Transverse colon (tissue), 4 donors: Measurements from ENCODE around the gene DRC7.

Source experiments
- CTCF ChIP-seq, 5 experiments: fragments of 200-600 bp in 3 of 5; fragments of 450-650 bp in 2 of 5; sonication (generic) in 3 of 5; IDR thresholded peaks; 1 replicate in 2 of 5; 2 replicates in 3 of 5; pipeline ENCODE4 v1.5.1; 2016 to 2017; ENCODE audit warnings: antibody characterized with exemption in 5 of 5, inconsistent platforms in 3 of 5, mild to moderate bottlenecking in 2 of 5, moderate library complexity in 1 of 5
- EP300 ChIP-seq: sonication (generic); formaldehyde crosslinking; IDR thresholded peaks from one replicate; pipeline ENCODE4 v1.6.1; 2017; ENCODE audit warnings: antibody characterized with exemption, low read depth
- POLR2A ChIP-seq: fragments of 450-650 bp; IDR thresholded peaks from one replicate; pipeline ENCODE4 v1.6.1; 2016; ENCODE audit warnings: antibody characterized with exemption, mild to moderate bottlenecking, moderate library complexity
- POLR2AphosphoS5 ChIP-seq, 3 donors: sonication (generic); formaldehyde crosslinking; IDR thresholded peaks; one replicate each; pipeline ENCODE4 v1.6.1; 2016; ENCODE audit warnings: antibody characterized with exemption in 3 of 3

- TF ChIP-seq CTCF (IDR thresholded peaks at IDR 0.05) (no peak), POLR2A (no peak), EP300 (no peak), POLR2AphosphoS5 (IDR thresholded peaks at IDR 0.05) (no peak)
Observed at GRCh38 chr16:57667526-57668262, 26.9 kb upstream of the DRC7 start.
